Activated CD4-positive, alpha-beta T cell treated with anti-CD3 and anti-CD28 coated beads, Interleukin-2, Interleukin-6, amounts not matched to agents 100 ng/mL and 50 ng/mL, durations not matched to agents 16 hours and 8 hours (primary cell): Measurements from ENCODE around the gene PEX10.
A peak's percentile ranks its signal among the peaks of the same experiment; 100 is the strongest.
"Not testable (repeated sequence)": the region's sequence is repeated elsewhere in the genome, so short reads cannot be mapped to it uniquely, and the experiment has no call there.

ENCODE experiments used
- DNase-seq: peaks from one replicate; pipeline ENCODE4 v3.0.0-alpha.2; 2020

Gene PEX10

GRCh38 chr1:2442661-2443060, 30.3 kb upstream of the PEX10 start:
- no peak for DNase-seq

- DNase-seq = no peak
These were observed 29.4 kb upstream of the PEX10 start for GRCh38 chr1:2441746-2442145.

- DNase-seq = not testable (repeated sequence)
These were observed 28.0 kb upstream of the PEX10 start for GRCh38 chr1:2440346-2440745.

GRCh38 chr1:2439369-2439768, 27.0 kb upstream of the PEX10 start:
- no peak for DNase-seq

GRCh38 chr1:2438641-2439040, 26.3 kb upstream of the PEX10 start:
- DNase-seq = no peak

- no peak for DNase-seq
These were observed 25.7 kb upstream of the PEX10 start for GRCh38 chr1:2438038-2438437.

- DNase-seq = no peak
These were observed 25.3 kb upstream of the PEX10 start for GRCh38 chr1:2437617-2438016.

- no peak for DNase-seq
These were observed 24.5 kb upstream of the PEX10 start for GRCh38 chr1:2436876-2437275.

- no peak for DNase-seq
These were observed 23.5 kb upstream of the PEX10 start for GRCh38 chr1:2435746-2436355.

- DNase-seq = no peak
These were observed 22.7 kb upstream of the PEX10 start for GRCh38 chr1:2435091-2435490.

GRCh38 chr1:2433936-2434655, 21.7 kb upstream of the PEX10 start:
- DNase-seq = no peak

- no peak for DNase-seq
These were observed 20.8 kb upstream of the PEX10 start for GRCh38 chr1:2433196-2433595.

- DNase-seq = no peak
These were observed 20.1 kb upstream of the PEX10 start for GRCh38 chr1:2432441-2432844.

GRCh38 chr1:2431518-2431917, 19.2 kb upstream of the PEX10 start:
- DNase-seq = no peak

GRCh38 chr1:2431103-2431502, 18.7 kb upstream of the PEX10 start:
- no peak for DNase-seq

- DNase-seq = no peak
These were observed 18.2 kb upstream of the PEX10 start for GRCh38 chr1:2430592-2430973.

- peak; percentile 25 for DNase-seq
These were observed 17.6 kb upstream of the PEX10 start for GRCh38 chr1:2429780-2430591.

- DNase-seq = no peak
These were observed 16.1 kb upstream of the PEX10 start for GRCh38 chr1:2428490-2428889.

GRCh38 chr1:2427976-2428375, 15.6 kb upstream of the PEX10 start:
- no peak for DNase-seq

GRCh38 chr1:2427051-2427450, 14.7 kb upstream of the PEX10 start:
- no peak for DNase-seq

GRCh38 chr1:2426540-2426939, 14.2 kb upstream of the PEX10 start:
- no peak for DNase-seq

GRCh38 chr1:2425892-2426291, 13.5 kb upstream of the PEX10 start:
- no peak for DNase-seq

GRCh38 chr1:2422523-2422922, 10.2 kb upstream of the PEX10 start:
- no peak for DNase-seq

- DNase-seq = no peak
These were observed 7.1 kb upstream of the PEX10 start for GRCh38 chr1:2419416-2419815.
